ENCODE data around the gene HOXB9. TPM values are rescaled to one million over a fixed set of nuclear protein-coding genes. Genes with fewer than 3 reads are reported as not detected.

HOXB9 gene
- total and polyA plus RNA-seq, 9 of the 15 experiments (the other 6 are each of a cell fraction or from before 2014, with no cell fraction given), result 3.1 to 196 (median 77.6) TPM

- intact Hi-C loops (cut with micrococcal nuclease) (loop anchor here (1.0 kb wide), 1 partner anchor 32 kb away; no protein-coding TSS in a partner anchor), in situ Hi-C loops (cut with MboI) (no loop called here)
- Histone ChIP-seq H3K36me3 (ENCODE audit: control insufficient read depth, insufficient read depth, low read length) (peaks cover 21% of the 10 kb centered on the region; the same call in 2 of the 3 replicates), H3K79me2 (ENCODE audit: control insufficient read depth, insufficient read depth, low read length) (peaks cover 97% of the 10 kb centered on the region), H3K27me3 (ENCODE audit: control insufficient read depth in 2 of 2, insufficient read depth in 2 of 2, low read length in 2 of 2) (no peaks in the 10 kb centered on the region), H4K20me1 (replicated peaks; ENCODE audit: control insufficient read depth, insufficient read depth, low read length) (no peaks in the 10 kb centered on the region), H3K9ac (ENCODE audit: insufficient read depth in 1 of 2, low read depth in 2 of 2, low read length in 2 of 2) (peak overlapping the region; percentile 95 to 97; a peak in 3 of 4 replicates), H3K9me3 (replicated peaks; ENCODE audit: control insufficient read depth, insufficient read depth, low read depth, low read length) (no peaks in the 10 kb centered on the region), H2AFZ (ENCODE audit: low read depth, low read length) (peak overlapping the region; percentile 61; the same call in 1 of the 2 replicates), H3K9me1 (ENCODE audit: control insufficient read depth, insufficient read depth, low read length) (no peaks in the 10 kb centered on the region), H3K27ac (ENCODE audit: extremely low read depth, low read depth, low read length) (peak overlapping the region; percentile 95), H3K4me1 (replicated peaks in 1 of 2; ENCODE audit: control insufficient read depth in 2 of 2, insufficient read depth in 2 of 2, low read length in 2 of 2) (peaks cover 38 to 51% of the 10 kb centered on the region in 2 experiments), H3K4me3 (peak overlapping the region; percentile 71), H3K4me2 (ENCODE audit: insufficient read depth, low read length) (peak overlapping the region; percentile 93)
- no peak for TF ChIP-seq HNRNPK (IDR thresholded peaks at IDR 0.05; ENCODE audit: low read depth, low read length, poor library complexity, severe bottlenecking)
- peak; percentile 36 for TF ChIP-seq GABPA (tag; conservative IDR thresholded peaks at IDR 0.05; ENCODE audit: low read depth)
- no peak for ATAC-seq
- FAIRE-seq, result no peak
- BruUV-seq (replicated peaks), result no TSS peak
- DNase-seq (ENCODE audit: extremely low read depth in 1 of 4, low spot score in 3 of 4), result peak in 1 of 4 experiments; percentile 31
- ChIA-PET POLR2A (interaction anchor here (0.7 to 1.0 kb wide), 7 partner anchors 9 to 275 kb away, joined by 3 to 5 read pairs (median 4); no protein-coding TSS in a partner anchor), CTCF (ENCODE audit: low intra/inter-chr PET ratio) (interaction anchor here (0.7 kb wide), 1 partner anchor 240 kb away, joined by 4 read pairs; no protein-coding TSS in a partner anchor)
- 3% methylated on average over 6 of the region's 7 CpGs for WGBS (ENCODE audit: insufficient coverage, low coverage, missing lambda C conversion rate)
Observed at GRCh38 chr17:48579471-48579759, 46.7 kb downstream of the HOXB9 start.

- intact Hi-C loops (cut with micrococcal nuclease) (loop anchor here (1.0 kb wide), 1 partner anchor 32 kb away; no protein-coding TSS in a partner anchor), in situ Hi-C loops (cut with MboI) (no loop called here)
- Histone ChIP-seq H3K9me3 (replicated peaks; ENCODE audit: control insufficient read depth, insufficient read depth, low read depth, low read length) (no peaks in the 10 kb centered on the region), H3K27ac (ENCODE audit: extremely low read depth, low read depth, low read length) (peak overlapping the region; percentile 95), H3K4me1 (replicated peaks in 1 of 2; ENCODE audit: control insufficient read depth in 2 of 2, insufficient read depth in 2 of 2, low read length in 2 of 2) (peaks cover 43 to 51% of the 10 kb centered on the region in 2 experiments), H3K27me3 (ENCODE audit: control insufficient read depth in 2 of 2, insufficient read depth in 2 of 2, low read length in 2 of 2) (no peaks in the 10 kb centered on the region), H3K9me1 (ENCODE audit: control insufficient read depth, insufficient read depth, low read length) (no peaks in the 10 kb centered on the region), H3K79me2 (ENCODE audit: control insufficient read depth, insufficient read depth, low read length) (peaks cover 98% of the 10 kb centered on the region), H3K9ac (ENCODE audit: insufficient read depth in 1 of 2, low read depth in 2 of 2, low read length in 2 of 2) (peak overlapping the region; percentile 95 to 97), H3K36me3 (ENCODE audit: control insufficient read depth, insufficient read depth, low read length) (peaks cover 25% of the 10 kb centered on the region; the same call in 2 of the 3 replicates), H4K20me1 (replicated peaks; ENCODE audit: control insufficient read depth, insufficient read depth, low read length) (no peaks in the 10 kb centered on the region), H3K4me2 (ENCODE audit: insufficient read depth, low read length) (peak overlapping the region; percentile 93), H3K4me3 (peak overlapping the region; percentile 71), H2AFZ (ENCODE audit: low read depth, low read length) (peak overlapping the region; percentile 61; the same call in 1 of the 2 replicates)
- WGBS (ENCODE audit: insufficient coverage, low coverage, missing lambda C conversion rate), result under 1% methylated on average over 41 of the region's 43 CpGs
- DNase-seq (ENCODE audit: extremely low read depth in 1 of 4, low spot score in 3 of 4), result peak in 3 of 4 experiments; percentile 57 to 62 (median 60)
- TSS peak; percentile 62 for BruUV-seq (replicated peaks)
- POLR2A ChIA-PET, result interaction anchor here (0.6 to 1.0 kb wide), 5 partner anchors 17 to 483 kb away, joined by 3 read pairs; no protein-coding TSS in a partner anchor
- peak; percentile 28 for ATAC-seq
- CTCF ChIA-PET (ENCODE audit: low intra/inter-chr PET ratio), result interaction anchor here (0.7 kb wide), 1 partner anchor 239 kb away, joined by 4 read pairs; no protein-coding TSS in a partner anchor
- no peak for FAIRE-seq
- no peak for TF ChIP-seq ZNF407 (IDR thresholded peaks at IDR 0.05; ENCODE audit: low read depth)
Observed at GRCh38 chr17:48578616-48579470, 47.3 kb downstream of the HOXB9 start.

All from K562 (cell line).